GM12873 (cell line): ENCODE measurements around the gene SLC17A9.

Experiments used
- TF ChIP-seq, protein P1 (sequence below): IDR thresholded peaks from 2 replicates; pipeline ENCODE4 v1.5.1; 2012; ENCODE audit warnings: low read depth, mild to moderate bottlenecking, moderate library complexity, low read length, control low read depth; ENCODE audit not compliant: insufficient read depth; ENCODE audit errors: missing control alignments

Gene SLC17A9

DNA sequence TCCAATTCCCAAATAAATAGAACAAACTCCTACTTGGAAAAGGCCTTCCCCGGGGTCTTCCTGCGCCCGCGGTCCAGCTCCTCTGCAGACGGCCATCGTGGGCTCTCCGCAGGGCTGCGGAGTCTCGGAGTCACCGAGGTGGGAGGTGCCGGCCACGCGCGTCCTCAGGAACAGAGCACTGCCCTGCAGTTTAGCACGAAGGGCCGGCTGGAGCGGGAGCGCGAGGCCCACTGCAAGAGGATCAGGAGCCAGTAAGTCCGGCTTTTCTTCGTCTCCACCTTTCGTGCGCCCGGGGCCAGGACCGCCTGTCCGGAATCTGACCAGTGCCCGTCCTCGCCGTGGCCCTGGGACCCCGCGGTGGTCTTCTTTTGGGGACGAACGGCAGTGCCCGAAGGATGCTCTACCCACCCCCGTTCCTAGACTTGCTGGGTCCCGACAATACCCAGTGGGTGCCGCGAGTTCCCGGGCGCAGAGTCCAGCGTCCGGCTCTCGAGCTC lies 52.9 kb downstream of the SLC17A9 start:
- TF ChIP-seq, protein P1, sequence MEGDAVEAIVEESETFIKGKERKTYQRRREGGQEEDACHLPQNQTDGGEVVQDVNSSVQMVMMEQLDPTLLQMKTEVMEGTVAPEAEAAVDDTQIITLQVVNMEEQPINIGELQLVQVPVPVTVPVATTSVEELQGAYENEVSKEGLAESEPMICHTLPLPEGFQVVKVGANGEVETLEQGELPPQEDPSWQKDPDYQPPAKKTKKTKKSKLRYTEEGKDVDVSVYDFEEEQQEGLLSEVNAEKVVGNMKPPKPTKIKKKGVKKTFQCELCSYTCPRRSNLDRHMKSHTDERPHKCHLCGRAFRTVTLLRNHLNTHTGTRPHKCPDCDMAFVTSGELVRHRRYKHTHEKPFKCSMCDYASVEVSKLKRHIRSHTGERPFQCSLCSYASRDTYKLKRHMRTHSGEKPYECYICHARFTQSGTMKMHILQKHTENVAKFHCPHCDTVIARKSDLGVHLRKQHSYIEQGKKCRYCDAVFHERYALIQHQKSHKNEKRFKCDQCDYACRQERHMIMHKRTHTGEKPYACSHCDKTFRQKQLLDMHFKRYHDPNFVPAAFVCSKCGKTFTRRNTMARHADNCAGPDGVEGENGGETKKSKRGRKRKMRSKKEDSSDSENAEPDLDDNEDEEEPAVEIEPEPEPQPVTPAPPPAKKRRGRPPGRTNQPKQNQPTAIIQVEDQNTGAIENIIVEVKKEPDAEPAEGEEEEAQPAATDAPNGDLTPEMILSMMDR, result no peak

- TF ChIP-seq, protein P1, result no peak
Measured at GRCh38 chr20:63005862-63006539, 53.5 kb downstream of the SLC17A9 start.

- TF ChIP-seq, protein P1, result no peak
Measured at GRCh38 chr20:63006540-63007359, 54.2 kb downstream of the SLC17A9 start, which contains the start of gene BHLHE23. Gene BHLHE23 (minus strand): TSS chr20:63006964. CDS start chr20:63006774, 190 bp downstream.

GRCh38 chr20:63007360-63007645 lies 54.8 kb downstream of the SLC17A9 start:
- TF ChIP-seq, protein P1, result no peak

GRCh38 chr20:63007646-63008488 lies 55.4 kb downstream of the SLC17A9 start:
- TF ChIP-seq, protein P1, result no peak

- TF ChIP-seq, protein P1, result no peak
Measured at GRCh38 chr20:63008541-63009044, 56.1 kb downstream of the SLC17A9 start.
